H9 (cell line): ENCODE measurements around the gene ASTN2. TPM values are rescaled to one million over a fixed set of nuclear protein-coding genes. Genes with fewer than 3 reads are reported as not detected.

ENCODE experiments used
- DNase-seq: peaks from one replicate; pipeline ENCODE4 v3.0.0-alpha.2; 2017
- H2AFZ ChIP-seq: one replicate; pipeline ENCODE4 v1.6.1; 2013; ENCODE audit warnings: mild to moderate bottlenecking, low read length, control low read depth, moderate library complexity
- H2AK5ac ChIP-seq: 2 replicates; pipeline ENCODE4 v1.6.1; 2013; ENCODE audit warnings: low read length, control low read depth, mixed read lengths; ENCODE audit not compliant: insufficient read length
- H2BK120ac ChIP-seq: one replicate; pipeline ENCODE4 v1.6.1; 2013; ENCODE audit warnings: low read depth, mild to moderate bottlenecking, low read length, control low read depth, inconsistent platforms; ENCODE audit not compliant: poor library complexity, severe bottlenecking
- H2BK12ac ChIP-seq: 2 replicates; pipeline ENCODE4 v1.6.1; 2013; ENCODE audit warnings: low read length, control low read depth, mixed read lengths, low read depth; ENCODE audit not compliant: insufficient read length
- H2BK15ac ChIP-seq: 2 replicates; pipeline ENCODE4 v1.6.1; 2013; ENCODE audit warnings: low read depth, low read length, control low read depth
- H2BK20ac ChIP-seq: one replicate; pipeline ENCODE4 v1.6.1; 2013; ENCODE audit warnings: low read depth, mild to moderate bottlenecking, low read length, control low read depth, inconsistent platforms; ENCODE audit not compliant: poor library complexity, severe bottlenecking
- H2BK5ac ChIP-seq: 2 replicates; pipeline ENCODE4 v1.6.1; 2013; ENCODE audit warnings: low read length, control low read depth, mixed read lengths; ENCODE audit not compliant: insufficient read length
- H3K14ac ChIP-seq: 2 replicates; pipeline ENCODE4 v1.6.1; 2013; ENCODE audit warnings: low read length, control low read depth; ENCODE audit not compliant: insufficient read depth
- H3K18ac ChIP-seq: 2 replicates; pipeline ENCODE4 v1.6.1; 2013; ENCODE audit warnings: low read depth, mild to moderate bottlenecking, mixed read lengths, low read length, control low read depth; ENCODE audit not compliant: insufficient read length
- H3K23ac ChIP-seq: 2 replicates; pipeline ENCODE4 v1.6.1; 2013; ENCODE audit warnings: low read length, control low read depth, mixed read lengths, low read depth; ENCODE audit not compliant: insufficient read length
- H3K23me2 ChIP-seq: 2 replicates; pipeline ENCODE4 v1.6.1; 2013; ENCODE audit warnings: low read depth, mild to moderate bottlenecking, mixed read lengths, low read length, control low read depth; ENCODE audit not compliant: insufficient read length, poor library complexity, severe bottlenecking
- H3K27ac ChIP-seq: 2 replicates; pipeline ENCODE4 v1.5.1; 2013; ENCODE audit warnings: low read length, control low read depth, mixed read lengths, low read depth; ENCODE audit not compliant: insufficient read length
- H3K27me3 ChIP-seq: 2 replicates; pipeline ENCODE4 v1.6.1; 2013; ENCODE audit warnings: low read length, control low read depth, inconsistent platforms; ENCODE audit not compliant: insufficient read depth
- H3K4ac ChIP-seq: 2 replicates; pipeline ENCODE4 v1.6.1; 2013; ENCODE audit warnings: low read depth, mild to moderate bottlenecking, control low read depth, inconsistent platforms, low read length, moderate library complexity
- H3K4me1 ChIP-seq: 2 replicates; pipeline ENCODE4 v1.6.1; 2013; ENCODE audit warnings: low read length, control low read depth, inconsistent platforms; ENCODE audit not compliant: insufficient read depth
- H3K4me2 ChIP-seq: 2 replicates; pipeline ENCODE4 v1.6.1; 2013; ENCODE audit warnings: low read length, control low read depth, mixed read lengths; ENCODE audit not compliant: insufficient read length, insufficient read depth
- H3K56ac ChIP-seq: 2 replicates; pipeline ENCODE4 v1.6.1; 2013; ENCODE audit warnings: low read depth, mild to moderate bottlenecking, mixed read lengths, low read length, control low read depth; ENCODE audit not compliant: insufficient read length
- H3K79me1 ChIP-seq: 2 replicates; pipeline ENCODE4 v1.6.1; 2013; ENCODE audit warnings: low read depth, mild to moderate bottlenecking, moderate library complexity, low read length, control low read depth, inconsistent platforms; ENCODE audit not compliant: insufficient read depth, poor library complexity, severe bottlenecking
- H3K79me2 ChIP-seq: 2 replicates; pipeline ENCODE4 v1.6.1; 2013; ENCODE audit warnings: low read length, control low read depth, inconsistent platforms; ENCODE audit not compliant: insufficient read depth
- H3K9ac ChIP-seq: 2 replicates; pipeline ENCODE4 v1.6.1; 2013; ENCODE audit warnings: low read length, control low read depth, mixed read lengths; ENCODE audit not compliant: insufficient read length; ENCODE audit errors: extremely low read depth
- H3K9me3 ChIP-seq: one replicate; pipeline ENCODE4 v1.6.1; 2013; ENCODE audit warnings: low read depth, low read length, inconsistent platforms; ENCODE audit not compliant: control insufficient read depth
- H3T11ph ChIP-seq: one replicate; pipeline ENCODE4 v1.6.1; 2013; ENCODE audit warnings: mild to moderate bottlenecking, low read length, control low read depth, inconsistent platforms
- H4K20me1 ChIP-seq: one replicate; pipeline ENCODE4 v1.6.1; 2013; ENCODE audit not compliant: control insufficient read depth, insufficient read length, insufficient read depth
- H4K5ac ChIP-seq: 2 replicates; pipeline ENCODE4 v1.6.1; 2013; ENCODE audit warnings: low read depth, mild to moderate bottlenecking, mixed read lengths, low read length, control low read depth; ENCODE audit not compliant: insufficient read length
- H4K8ac ChIP-seq: replicated peaks from 2 replicates; pipeline ENCODE4 v1.6.1; 2013; ENCODE audit warnings: low read length, control low read depth, mixed read lengths, low read depth; ENCODE audit not compliant: insufficient read length
- H4K91ac ChIP-seq: 2 replicates; pipeline ENCODE4 v1.6.1; 2013; ENCODE audit warnings: low read depth, mild to moderate bottlenecking, moderate library complexity, mixed read lengths, low read length, control low read depth; ENCODE audit not compliant: insufficient read length
- H3K27ac Mint-ChIP-seq, 3 experiments: 2 replicates in 2 of 3; 3 replicates in 1 of 3; pipeline ENCODE4 v1.8.0; 2020 to 2021; ENCODE audit warnings: mixed read lengths in 3 of 3, mild to moderate bottlenecking in 1 of 3, moderate library complexity in 1 of 3
- H3K27me3 Mint-ChIP-seq: 2 replicates; pipeline ENCODE4 v1.8.0; 2021; ENCODE audit warnings: low read depth, mild to moderate bottlenecking, moderate library complexity, mixed read lengths
- H3K36me3 Mint-ChIP-seq, 3 experiments: 2 replicates in 2 of 3; 3 replicates in 1 of 3; pipeline ENCODE4 v1.8.0; 2020 to 2021; ENCODE audit warnings: low read depth in 3 of 3, mixed read lengths in 3 of 3; ENCODE audit not compliant: insufficient read depth in 1 of 3
- H3K4me1 Mint-ChIP-seq, 2 experiments: 2 replicates each; pipeline ENCODE4 v1.8.0; 2020; ENCODE audit warnings: mixed read lengths in 2 of 2
- H3K4me3 Mint-ChIP-seq, 2 experiments: 2 replicates in 1 of 2; 3 replicates in 1 of 2; pipeline ENCODE4 v1.8.0; 2020 to 2021; ENCODE audit warnings: mild to moderate bottlenecking in 2 of 2, mixed read lengths in 2 of 2, moderate library complexity in 1 of 2
- H3K9me3 Mint-ChIP-seq, 2 experiments: 2 replicates in 1 of 2; 3 replicates in 1 of 2; pipeline ENCODE4 v1.8.0; 2020; ENCODE audit warnings: mild to moderate bottlenecking in 2 of 2, mixed read lengths in 2 of 2, moderate library complexity in 1 of 2
- CTCF ChIP-seq: fragments of 200-600 bp; sonication (generic); conservative IDR thresholded peaks from 3 replicates; pipeline ENCODE4 v1.8.0; 2021; ENCODE audit warnings: antibody characterized with exemption, mild to moderate bottlenecking
- WGBS: extraction: QIAGEN DNeasy Blood & Tissue Kit; methylation state at CpG from one replicate; pipeline ENCODE4 v1.1.7; 2013; ENCODE audit warnings: missing lambda C conversion rate, low lambda C conversion rate, mixed read lengths; ENCODE audit not compliant: insufficient read length; ENCODE audit errors: extremely low coverage; 5-methylcytosine and 5-hydroxymethylcytosine counted together
- total RNA-seq: library from RNA; stranded (reverse); gene quantifications from 2 replicates; pipeline ENCODE4 v1.2.1, GENCODE V29; 2021

ASTN2 gene
- total RNA-seq, 1 experiment from 2014 or later, result 9.7 TPM

GRCh38 chr9:116409129-116409528 lies 1005.7 kb downstream of the ASTN2 start:
- Histone ChIP-seq H2AFZ (no peak overlapping the region), H4K8ac (no peak overlapping the region), H3K27me3 (peaks cover 1% of the 10 kb centered on the region; the same call in 1 of the 2 replicates), H3T11ph (no peak overlapping the region), H3K9ac (no peak overlapping the region), H4K20me1 (no peaks in the 10 kb centered on the region), H3K9me3 (no peaks in the 10 kb centered on the region), H2AK5ac (no peak overlapping the region), H3K14ac (no peak overlapping the region), H2BK5ac (no peak overlapping the region), H3K56ac (no peak overlapping the region), H3K4me1 (no peaks in the 10 kb centered on the region), H3K4ac (no peak overlapping the region), H2BK20ac (no peak overlapping the region), H2BK15ac (no peak overlapping the region), H3K4me2 (no peak overlapping the region), H3K79me1 (no peaks in the 10 kb centered on the region), H3K23me2 (no peaks in the 10 kb centered on the region), H2BK120ac (no peak overlapping the region), H3K27ac (no peak overlapping the region), H3K79me2 (no peaks in the 10 kb centered on the region), H4K91ac (no peak overlapping the region), H3K23ac (no peak overlapping the region), H4K5ac (no peak overlapping the region), H3K18ac (no peak overlapping the region), H2BK12ac (no peak overlapping the region)
- no CpG with 5 or more reads among the region's 2 CpGs for WGBS
- Mint-ChIP-seq H3K27ac (no peak overlapping the region; a peak in 1 of 7 replicates), H3K36me3 (no peaks in the 10 kb centered on the region), H3K9me3 (no peaks in the 10 kb centered on the region), H3K4me3 (no peak overlapping the region), H3K27me3 (no peaks in the 10 kb centered on the region), H3K4me1 (no peaks in the 10 kb centered on the region)
- DNase-seq, result no peak
- TF ChIP-seq CTCF, result no peak
